RWPE1 (cell line): ENCODE data around the gene RPGRIP1L.

Experiments used
- CTCF ChIA-PET: fragments of 350-600 bp; sonication (Branson Sonifier 250); formaldehyde crosslinking; extraction: SDS; loops from one replicate; lab custom pipeline; 2021; lab: Yijun Ruan, JAX
- POLR2A ChIA-PET: fragments of 400-600 bp; formaldehyde crosslinking; extraction: SDS; loops from one replicate; lab custom pipeline; 2020; ENCODE audit warnings: antibody characterized with exemption; ENCODE audit not compliant: low non-redundant PET; lab: Yijun Ruan, JAX
- DNase-seq: peaks from one replicate; pipeline ENCODE4 v3.0.0; 2012; ENCODE audit warnings: low spot score
- H3K27ac ChIP-seq: fragments of 450-650 bp; 2 replicates; pipeline ENCODE4 v1.5.1; 2017
- CTCF ChIP-seq: fragments of 450-650 bp; conservative IDR thresholded peaks from 2 replicates; pipeline ENCODE4 v1.5.1; 2017; ENCODE audit warnings: low read depth, mild to moderate bottlenecking

RPGRIP1L gene

GRCh38 chr16:53715023-53715384, 11.3 kb upstream of the RPGRIP1L start:
- POLR2A ChIA-PET: no interaction called here
- no peak for TF ChIP-seq CTCF
- DNase-seq: no peak
- no peak overlapping the region for H3K27ac ChIP-seq
- CTCF ChIA-PET: no interaction called here

- ChIA-PET CTCF (no interaction called here), POLR2A (no interaction called here)
- no peak for TF ChIP-seq CTCF
- no peak for DNase-seq
- no peak overlapping the region for H3K27ac ChIP-seq
These were observed 10.8 kb upstream of the RPGRIP1L start for GRCh38 chr16:53714205-53715022.

- TF ChIP-seq CTCF: no peak
- H3K27ac ChIP-seq: no peak overlapping the region
- DNase-seq: no peak
- ChIA-PET POLR2A (no interaction called here), CTCF (no interaction called here)
These were observed 9.9 kb upstream of the RPGRIP1L start for GRCh38 chr16:53713403-53714204.

GRCh38 chr16:53712065-53712464, 8.4 kb upstream of the RPGRIP1L start:
- no peak for TF ChIP-seq CTCF
- ChIA-PET CTCF (no interaction called here), POLR2A (no interaction called here)
- no peak for DNase-seq
- no peak overlapping the region for H3K27ac ChIP-seq

GRCh38 chr16:53711390-53711789, 7.7 kb upstream of the RPGRIP1L start:
- no peak for TF ChIP-seq CTCF
- no peak for DNase-seq
- CTCF ChIA-PET: no interaction called here
- no peak overlapping the region for H3K27ac ChIP-seq
- POLR2A ChIA-PET: no interaction called here

- POLR2A ChIA-PET: no interaction called here
- no peak overlapping the region for H3K27ac ChIP-seq
- no peak for TF ChIP-seq CTCF
- DNase-seq: no peak
- CTCF ChIA-PET: no interaction called here
These were observed 4.8 kb upstream of the RPGRIP1L start for GRCh38 chr16:53708490-53708889.
